Fibroblast of lung (primary cell): ENCODE data around the gene C6orf163. TPM values are rescaled to one million over a fixed set of nuclear protein-coding genes. Genes with fewer than 3 reads are reported as not detected.

Experiments used
- DNase-seq, 2 donors: peaks; one replicate each; pipeline versions ENCODE4 v3.0.0 to v3.0.0-alpha.2; 2010; ENCODE audit warnings: low read depth in 2 of 2
- H2AFZ ChIP-seq: 2 replicates; pipeline ENCODE4 v1.5.1; 2012; ENCODE audit warnings: low read length, control low read depth, inconsistent platforms
- H3K27ac ChIP-seq: 2 replicates; pipeline ENCODE4 v1.5.1; 2011; ENCODE audit warnings: low read length, control low read depth; ENCODE audit not compliant: insufficient read depth
- H3K27me3 ChIP-seq: 2 replicates; pipeline ENCODE4 v1.5.1; 2011; ENCODE audit warnings: mild to moderate bottlenecking, low read length; ENCODE audit not compliant: control insufficient read depth, insufficient read depth
- H3K36me3 ChIP-seq: 2 replicates; pipeline ENCODE4 v1.5.1; 2011; ENCODE audit warnings: low read length; ENCODE audit not compliant: control insufficient read depth, insufficient read depth
- H3K4me1 ChIP-seq: 2 replicates; pipeline ENCODE4 v1.5.1; 2011; ENCODE audit warnings: low read length; ENCODE audit not compliant: control insufficient read depth, insufficient read depth; ENCODE audit errors: extremely low read depth
- H3K4me2 ChIP-seq: 2 replicates; pipeline ENCODE4 v1.5.1; 2011; ENCODE audit warnings: low read length, control low read depth; ENCODE audit not compliant: insufficient read depth; ENCODE audit errors: extremely low read depth
- H3K4me3 ChIP-seq, 4 experiments: fragments of 200-600 bp in 1 of 4; sonication (generic) in 1 of 4; replicated peaks in 1 of 4; 2 replicates each; pipeline ENCODE4 v1.5.1; 2011 to 2016; ENCODE audit warnings: low read length in 4 of 4, low read depth in 3 of 4, mild to moderate bottlenecking in 3 of 4, control low read depth in 2 of 4, inconsistent platforms in 1 of 4, mixed read lengths in 1 of 4; ENCODE audit not compliant: insufficient read depth in 1 of 4; ENCODE audit errors: control extremely low read depth in 1 of 4
- H3K79me2 ChIP-seq: 2 replicates; pipeline ENCODE4 v1.5.1; 2012; ENCODE audit warnings: mild to moderate bottlenecking, low read length, inconsistent platforms; ENCODE audit not compliant: control insufficient read depth, insufficient read depth
- H3K9ac ChIP-seq: 2 replicates; pipeline ENCODE4 v1.5.1; 2011; ENCODE audit warnings: mild to moderate bottlenecking, low read length, control low read depth; ENCODE audit not compliant: insufficient read depth
- H3K9me3 ChIP-seq: 2 replicates; pipeline ENCODE4 v1.5.1; 2012; ENCODE audit warnings: low read depth, low read length; ENCODE audit not compliant: control insufficient read depth, insufficient read depth
- H4K20me1 ChIP-seq: 2 replicates; pipeline ENCODE4 v1.5.1; 2011; ENCODE audit warnings: low read length; ENCODE audit not compliant: control insufficient read depth, insufficient read depth; ENCODE audit errors: extremely low read depth
- EZH2 ChIP-seq: IDR thresholded peaks from 2 replicates; pipeline ENCODE4 v1.5.1; 2012; ENCODE audit warnings: low read length, control low read depth, mild to moderate bottlenecking; ENCODE audit errors: missing control alignments
- polyA plus RNA-seq, 2 donors: library from polyadenylated mRNA; depleted of rRNA in 1 of 2; stranded (reverse) in 1 of 2; unstranded in 1 of 2; fragments of >200 nt; gene quantifications; 2 replicates each; pipeline ENCODE4 v1.2.1, GENCODE V29; 2011 to 2012; ENCODE audit warnings: missing spikeins in 1 of 2
- total RNA-seq: library from RNA; depleted of rRNA; stranded (reverse); fragments of >200 nt; gene quantifications from 2 replicates; pipeline ENCODE4 v1.2.1, GENCODE V29; 2014
- TF ChIP-seq, protein P1 (sequence below), 2 donors: IDR thresholded peaks in 1 of 2; conservative IDR thresholded peaks in 1 of 2; 1 replicate in 1 of 2; 2 replicates in 1 of 2; pipeline ENCODE4 v1.5.1; 2011 to 2012; ENCODE audit warnings: low read length in 2 of 2, control low read depth in 1 of 2, inconsistent platforms in 1 of 2, low read depth in 1 of 2, mild to moderate bottlenecking in 1 of 2

Gene C6orf163
- total and polyA plus RNA-seq, 2 donors (not counting 1 experiment from before 2014, with no cell fraction given): 0.33 to 2.8 TPM

DNA sequence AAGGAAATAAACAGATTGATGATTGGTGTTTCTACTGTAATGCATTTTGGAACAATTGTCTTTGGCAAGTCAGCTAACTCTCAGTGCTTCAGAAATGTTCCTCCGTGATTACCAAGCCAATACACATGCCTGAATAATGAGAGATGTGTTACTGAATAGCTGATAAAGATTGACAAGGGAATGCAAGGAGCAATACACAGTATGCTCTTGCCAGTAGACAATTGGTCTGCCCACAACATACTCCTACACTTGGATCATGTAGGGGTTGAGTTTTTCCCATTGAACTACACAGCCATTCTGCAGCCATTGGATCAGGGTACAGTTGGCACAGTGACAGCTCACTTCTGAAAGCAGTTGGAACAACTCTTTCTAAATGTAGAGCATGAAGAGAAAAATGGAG, 9.9 kb upstream of the C6orf163 start:
- Histone ChIP-seq H3K27ac (peak overlapping the region; percentile 37), H3K36me3 (no peaks in the 10 kb centered on the region), H3K9ac (no peak overlapping the region), H3K4me1 (peaks cover 10% of the 10 kb centered on the region), H3K79me2 (no peaks in the 10 kb centered on the region), H3K4me3 (no peak overlapping the region), H3K4me2 (no peak overlapping the region), H2AFZ (no peak overlapping the region), H3K27me3 (no peaks in the 10 kb centered on the region), H4K20me1 (no peaks in the 10 kb centered on the region), H3K9me3 (no peaks in the 10 kb centered on the region)
- TF ChIP-seq EZH2: no peak
- TF ChIP-seq, protein P1, sequence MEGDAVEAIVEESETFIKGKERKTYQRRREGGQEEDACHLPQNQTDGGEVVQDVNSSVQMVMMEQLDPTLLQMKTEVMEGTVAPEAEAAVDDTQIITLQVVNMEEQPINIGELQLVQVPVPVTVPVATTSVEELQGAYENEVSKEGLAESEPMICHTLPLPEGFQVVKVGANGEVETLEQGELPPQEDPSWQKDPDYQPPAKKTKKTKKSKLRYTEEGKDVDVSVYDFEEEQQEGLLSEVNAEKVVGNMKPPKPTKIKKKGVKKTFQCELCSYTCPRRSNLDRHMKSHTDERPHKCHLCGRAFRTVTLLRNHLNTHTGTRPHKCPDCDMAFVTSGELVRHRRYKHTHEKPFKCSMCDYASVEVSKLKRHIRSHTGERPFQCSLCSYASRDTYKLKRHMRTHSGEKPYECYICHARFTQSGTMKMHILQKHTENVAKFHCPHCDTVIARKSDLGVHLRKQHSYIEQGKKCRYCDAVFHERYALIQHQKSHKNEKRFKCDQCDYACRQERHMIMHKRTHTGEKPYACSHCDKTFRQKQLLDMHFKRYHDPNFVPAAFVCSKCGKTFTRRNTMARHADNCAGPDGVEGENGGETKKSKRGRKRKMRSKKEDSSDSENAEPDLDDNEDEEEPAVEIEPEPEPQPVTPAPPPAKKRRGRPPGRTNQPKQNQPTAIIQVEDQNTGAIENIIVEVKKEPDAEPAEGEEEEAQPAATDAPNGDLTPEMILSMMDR (conservative IDR thresholded peaks at IDR 0.05 in 1 of 2, IDR thresholded peaks at IDR 0.05 in 1 of 2; ENCODE audit: low read depth in 1 of 2, low read length in 2 of 2): no peak
- peak; percentile 18 to 58 for DNase-seq

GRCh38 chr6:87336367-87336766, 8.2 kb upstream of the C6orf163 start:
- TF ChIP-seq, protein P1 (conservative IDR thresholded peaks at IDR 0.05 in 1 of 2, IDR thresholded peaks at IDR 0.05 in 1 of 2; ENCODE audit: low read depth in 1 of 2, low read length in 2 of 2): no peak
- TF ChIP-seq EZH2: no peak
- H2AFZ ChIP-seq: no peak overlapping the region
- no peaks in the 10 kb centered on the region for H3K36me3 ChIP-seq
- H3K9me3 ChIP-seq: no peaks in the 10 kb centered on the region
- H4K20me1 ChIP-seq: no peaks in the 10 kb centered on the region
- no peak overlapping the region for H3K4me2 ChIP-seq
- peaks cover 10% of the 10 kb centered on the region for H3K4me1 ChIP-seq
- DNase-seq: no peak
- H3K27me3 ChIP-seq: no peaks in the 10 kb centered on the region
- no peaks in the 10 kb centered on the region for H3K79me2 ChIP-seq
- no peak overlapping the region for H3K9ac ChIP-seq
- no peak overlapping the region for H3K27ac ChIP-seq
- no peak overlapping the region for H3K4me3 ChIP-seq

DNA sequence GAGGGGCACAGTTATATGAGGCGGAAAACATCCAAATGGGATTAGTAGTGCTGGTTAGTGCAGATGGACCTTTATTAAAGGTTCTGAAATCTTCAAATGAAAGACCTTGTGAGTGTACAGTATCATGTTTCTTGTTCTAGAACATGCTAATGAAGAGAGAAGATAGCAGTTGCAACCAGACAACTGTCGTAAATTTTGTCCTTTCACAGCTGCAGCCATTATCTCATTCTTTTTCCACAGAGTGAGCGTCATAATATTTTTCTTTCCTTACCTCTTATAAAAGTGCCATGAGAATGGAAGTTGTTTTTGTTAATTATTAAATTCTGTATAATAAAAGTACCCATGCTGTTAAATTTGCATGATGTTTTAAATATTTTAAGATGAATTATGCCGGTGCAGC, 4.4 kb upstream of the C6orf163 start:
- Histone ChIP-seq H3K4me3 (no peak overlapping the region), H3K9me3 (no peaks in the 10 kb centered on the region), H3K79me2 (no peaks in the 10 kb centered on the region), H3K27ac (no peak overlapping the region), H3K36me3 (no peaks in the 10 kb centered on the region), H2AFZ (no peak overlapping the region), H3K9ac (no peak overlapping the region), H3K4me2 (no peak overlapping the region), H3K4me1 (no peaks in the 10 kb centered on the region), H4K20me1 (no peaks in the 10 kb centered on the region), H3K27me3 (no peaks in the 10 kb centered on the region)
- no peak for TF ChIP-seq EZH2
- TF ChIP-seq, protein P1 (conservative IDR thresholded peaks at IDR 0.05 in 1 of 2, IDR thresholded peaks at IDR 0.05 in 1 of 2; ENCODE audit: low read depth in 1 of 2, low read length in 2 of 2): no peak
- DNase-seq: no peak
